ENCODE results near the gene ZNF718.
"Not testable (repeated sequence)": the region's sequence is repeated elsewhere in the genome, so short reads cannot be mapped to it uniquely, and the experiment has no call there.

ZNF718 gene

DNA sequence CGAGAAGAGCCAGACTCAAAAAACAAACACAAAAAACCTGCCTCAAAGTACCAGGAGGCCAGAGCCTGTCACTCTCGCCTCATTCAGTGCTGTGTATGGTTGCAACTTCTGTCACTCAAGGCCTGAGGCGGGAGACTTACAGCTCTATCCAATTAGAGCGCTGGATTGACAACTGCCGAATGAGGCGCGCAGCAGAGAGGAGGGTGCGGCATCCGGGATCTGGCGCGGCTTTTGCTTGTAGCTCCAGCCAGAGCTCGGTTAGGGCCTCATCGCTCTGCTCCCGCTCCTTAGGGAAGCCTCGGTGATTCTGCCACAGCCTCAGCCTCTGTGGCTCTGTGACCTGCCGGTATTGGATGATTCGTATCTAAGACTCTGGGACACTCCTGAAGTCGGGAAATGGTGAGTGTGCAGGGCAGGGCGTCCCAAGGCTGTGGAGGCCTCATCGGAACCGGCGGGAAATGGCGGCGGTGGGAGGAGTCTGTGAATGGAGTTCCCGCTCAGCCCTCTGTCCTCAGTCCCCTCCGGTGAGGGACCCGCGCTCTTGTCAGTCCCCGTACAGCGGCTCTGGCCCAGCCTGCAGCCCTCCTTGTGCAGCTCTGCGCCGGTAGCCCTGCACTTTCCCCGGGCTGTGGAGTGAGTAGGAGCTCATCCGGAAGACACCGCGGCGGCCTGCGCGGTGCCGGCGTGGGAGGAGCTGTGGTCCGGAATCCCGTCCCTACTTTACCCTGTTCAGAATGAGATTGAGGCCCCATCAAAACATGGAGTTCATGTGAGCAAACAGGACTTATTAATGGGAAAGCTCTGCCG, at the start of gene ZNF718:
TSS of gene ZNF718 (plus strand) at position 227 of the 807 bp plus-strand sequence. CDS start at position 397, 170 bp downstream.
- DNase-seq (ENCODE audit: low read depth) = peak; percentile 87

DNA sequence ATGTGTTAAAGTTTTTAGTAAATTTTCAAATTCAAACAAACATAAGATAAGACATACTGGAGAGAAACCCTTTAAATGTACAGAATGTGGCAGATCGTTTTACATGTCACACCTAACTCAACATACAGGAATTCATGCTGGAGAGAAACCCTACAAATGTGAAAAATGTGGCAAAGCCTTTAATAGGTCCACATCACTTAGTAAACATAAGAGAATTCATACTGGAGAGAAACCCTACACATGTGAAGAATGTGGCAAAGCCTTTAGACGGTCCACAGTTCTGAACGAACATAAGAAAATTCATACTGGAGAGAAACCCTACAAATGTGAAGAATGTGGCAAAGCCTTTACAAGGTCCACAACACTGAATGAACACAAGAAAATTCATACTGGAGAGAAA, 38.4 kb upstream of the ZNF718 start:
- no peak for DNase-seq (ENCODE audit: low read depth)

DNA sequence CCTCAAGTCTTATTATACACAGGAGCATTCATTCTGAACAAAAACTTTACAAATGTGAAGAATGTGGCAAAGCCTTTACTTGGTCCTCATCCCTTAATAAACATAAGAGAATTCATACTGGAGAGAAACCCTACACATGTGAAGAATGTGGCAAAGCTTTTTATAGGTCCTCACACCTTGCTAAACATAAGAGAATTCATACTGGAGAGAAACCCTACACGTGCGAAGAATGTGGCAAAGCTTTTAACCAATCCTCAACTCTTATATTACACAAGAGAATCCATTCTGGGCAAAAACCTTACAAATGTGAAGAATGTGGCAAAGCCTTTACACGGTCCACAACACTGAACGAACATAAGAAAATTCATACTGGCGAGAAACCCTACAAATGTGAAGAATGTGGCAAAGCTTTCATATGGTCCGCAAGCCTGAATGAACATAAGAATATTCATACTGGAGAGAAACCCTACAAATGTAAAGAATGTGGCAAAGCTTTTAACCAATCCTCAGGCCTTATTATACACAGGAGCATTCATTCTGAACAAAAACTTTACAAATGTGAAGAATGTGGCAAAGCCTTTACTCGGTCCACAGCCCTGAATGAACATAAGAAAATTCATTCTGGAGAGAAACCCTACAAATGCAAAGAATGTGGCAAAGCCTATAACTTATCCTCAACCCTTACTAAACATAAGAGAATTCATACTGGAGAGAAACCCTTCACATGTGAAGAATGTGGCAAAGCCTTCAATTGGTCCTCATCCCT, 37.6 kb upstream of the ZNF718 start:
- DNase-seq (ENCODE audit: low read depth) = not testable (repeated sequence)

DNA sequence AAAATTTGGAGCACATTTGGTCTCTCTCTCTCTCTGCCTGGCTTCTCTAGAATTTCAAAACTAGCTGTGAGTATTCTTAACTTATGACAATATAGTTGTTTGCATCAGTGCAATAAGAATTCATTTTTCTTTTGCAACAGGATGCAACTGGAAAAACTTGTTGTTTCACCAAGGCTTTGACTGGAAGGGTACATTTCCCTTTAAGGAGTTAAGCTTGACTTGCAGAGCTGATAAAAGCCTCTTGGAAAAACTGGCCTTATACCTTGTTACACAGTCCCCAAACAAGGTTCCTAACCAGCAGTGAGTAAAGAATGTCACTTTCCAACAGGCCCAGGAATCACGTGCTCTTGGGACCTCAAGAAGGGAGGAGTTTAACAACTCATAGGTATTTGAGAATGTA, 25.9 kb upstream of the ZNF718 start:
- DNase-seq (ENCODE audit: low read depth) = no peak

DNA sequence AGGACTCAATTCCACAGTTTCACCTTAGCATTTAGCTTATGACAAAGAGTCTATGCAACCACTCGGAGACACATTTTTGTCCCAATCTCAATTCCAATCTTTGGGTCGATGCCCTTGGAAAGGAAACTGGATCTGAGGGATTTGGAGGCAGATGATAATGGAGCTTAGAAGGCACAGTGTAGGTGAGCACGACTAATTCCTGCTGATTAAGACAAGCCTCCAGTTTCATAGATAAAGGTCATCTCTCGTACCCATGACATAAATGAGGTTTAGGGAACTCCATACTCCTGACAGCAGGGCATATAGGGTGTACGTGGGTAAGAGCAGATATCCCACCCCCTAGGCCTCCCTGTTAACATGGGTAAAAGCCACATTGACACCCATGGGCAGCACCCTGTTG, 24.4 kb upstream of the ZNF718 start:
- no peak for DNase-seq (ENCODE audit: low read depth)

DNA sequence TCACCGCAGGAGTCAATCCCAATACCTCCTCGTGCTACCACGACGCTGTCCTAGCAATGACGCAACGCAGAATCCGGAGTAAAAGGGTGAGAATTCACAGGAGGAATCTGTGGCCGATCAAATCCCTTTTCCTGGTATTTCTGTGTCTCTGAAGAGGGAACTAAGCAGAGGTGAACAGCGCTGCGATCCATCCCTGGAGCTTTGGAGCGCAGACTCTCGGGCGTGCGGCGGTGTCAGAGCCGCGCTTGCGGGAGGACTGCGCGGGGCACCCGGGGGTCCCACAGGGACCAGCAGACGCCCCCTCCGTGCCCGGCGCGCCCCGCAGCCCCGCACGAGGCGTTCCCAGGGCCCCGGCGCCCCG, 17.2 kb upstream of the ZNF718 start:
- DNase-seq (ENCODE audit: low read depth) = no peak

DNA sequence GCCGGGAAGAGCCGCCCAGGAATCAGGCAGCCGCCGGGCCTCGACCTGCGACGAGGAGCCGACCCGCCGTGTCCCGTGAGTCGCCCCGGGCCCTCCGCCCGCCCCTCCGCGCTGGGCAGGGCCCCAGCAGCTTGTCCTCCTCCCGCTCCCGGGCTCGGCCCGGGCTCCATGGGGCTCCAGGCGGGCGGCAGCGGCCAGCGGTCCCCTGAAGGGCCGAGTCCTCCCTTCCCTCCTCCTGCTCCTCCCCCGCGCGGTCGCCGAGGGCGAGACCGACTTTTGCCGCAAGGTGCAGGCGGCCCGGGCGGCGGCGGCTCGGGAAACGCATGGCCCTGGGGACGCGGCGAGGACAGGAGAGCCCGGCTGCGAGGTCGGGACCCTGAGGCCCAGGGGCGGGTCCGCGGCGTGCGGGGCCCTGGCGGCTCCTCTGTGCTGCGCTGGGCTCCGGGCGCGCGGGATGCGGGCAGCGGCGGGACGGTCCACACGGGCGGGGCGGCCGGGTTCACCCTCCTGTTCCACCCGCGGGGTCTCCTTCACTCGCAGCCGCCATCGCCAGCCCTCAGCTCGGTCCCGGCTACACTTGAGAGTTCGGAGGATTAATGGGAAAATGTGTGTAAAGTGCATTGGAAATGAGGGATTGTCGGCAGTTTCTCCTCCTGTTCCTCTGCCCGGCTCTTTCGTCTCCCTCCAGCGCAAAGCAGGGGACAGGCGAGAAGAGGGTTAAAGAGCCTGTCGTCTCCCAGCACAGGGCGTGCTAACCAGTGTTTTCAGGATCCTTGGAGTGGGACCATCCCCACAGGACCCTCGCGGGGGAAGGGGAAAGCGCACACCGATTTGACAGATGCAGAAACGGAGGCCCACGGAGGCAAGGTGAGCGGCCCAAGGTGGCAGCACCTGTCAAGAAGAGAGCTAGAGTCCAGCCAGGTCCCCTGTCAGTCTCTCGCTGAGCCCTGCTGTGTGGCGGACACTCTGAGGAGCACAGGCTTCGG, 16.6 kb upstream of the ZNF718 start:
- DNase-seq (ENCODE audit: low read depth) = no peak

DNA sequence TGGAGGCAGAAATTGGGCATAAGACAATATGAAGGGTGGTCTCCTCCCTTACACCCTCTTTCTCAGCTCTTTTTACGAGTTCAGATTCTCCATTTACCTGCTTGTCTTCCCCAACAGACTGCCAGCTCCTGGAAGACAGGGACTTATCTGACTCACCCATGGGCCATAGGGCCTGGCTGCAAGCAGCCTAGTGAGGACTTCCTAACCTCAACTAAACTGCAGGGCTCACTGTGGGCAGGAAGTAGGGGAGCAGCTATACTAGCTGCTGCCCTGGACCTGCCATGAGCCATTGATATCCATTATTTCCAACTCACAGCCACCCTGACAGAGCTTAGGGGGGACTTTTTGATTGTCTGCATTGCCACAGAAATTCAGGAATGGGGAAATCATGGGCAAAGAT, 11.5 kb upstream of the ZNF718 start:
- DNase-seq (ENCODE audit: low read depth) = no peak

DNA sequence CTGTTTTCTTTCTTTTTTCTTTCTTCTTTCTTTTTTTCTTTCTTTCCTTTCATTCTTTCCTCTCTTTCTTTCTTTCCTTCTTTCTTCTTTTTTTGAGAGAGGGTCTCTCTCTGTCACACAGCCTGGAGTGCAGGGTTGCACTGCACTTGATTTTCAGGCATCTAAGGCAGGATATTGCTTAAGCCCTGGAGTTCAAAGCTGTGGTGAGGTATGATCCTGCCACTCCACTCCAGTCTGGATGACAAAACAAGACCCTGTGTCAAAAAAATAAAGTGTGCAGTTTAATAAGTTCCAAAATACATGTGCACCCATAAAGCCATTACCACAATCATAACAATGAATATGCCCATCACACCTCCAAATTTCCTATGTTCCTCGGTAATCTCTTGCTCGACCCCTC, 10.6 kb upstream of the ZNF718 start:
- no peak for DNase-seq (ENCODE audit: low read depth)

DNA sequence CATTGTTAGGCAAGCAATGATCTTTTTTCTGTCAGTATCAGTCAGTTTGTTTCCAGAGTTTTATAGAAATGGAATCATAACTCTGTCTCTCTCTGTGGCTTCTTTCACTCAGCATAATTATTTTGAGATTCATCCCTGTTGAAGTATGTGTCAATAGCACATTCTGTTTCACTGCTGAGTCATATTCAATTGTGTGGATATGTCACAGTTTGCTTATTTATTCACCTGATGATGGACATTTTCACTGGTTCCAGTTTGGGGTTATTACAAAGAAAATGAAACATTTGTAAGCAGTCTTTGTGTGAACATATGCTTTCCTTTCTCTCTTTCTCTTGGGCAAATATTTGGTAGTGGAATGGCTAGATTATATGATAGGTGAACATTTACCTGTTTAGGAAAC, 10.2 kb upstream of the ZNF718 start:
- DNase-seq (ENCODE audit: low read depth) = no peak

DNA sequence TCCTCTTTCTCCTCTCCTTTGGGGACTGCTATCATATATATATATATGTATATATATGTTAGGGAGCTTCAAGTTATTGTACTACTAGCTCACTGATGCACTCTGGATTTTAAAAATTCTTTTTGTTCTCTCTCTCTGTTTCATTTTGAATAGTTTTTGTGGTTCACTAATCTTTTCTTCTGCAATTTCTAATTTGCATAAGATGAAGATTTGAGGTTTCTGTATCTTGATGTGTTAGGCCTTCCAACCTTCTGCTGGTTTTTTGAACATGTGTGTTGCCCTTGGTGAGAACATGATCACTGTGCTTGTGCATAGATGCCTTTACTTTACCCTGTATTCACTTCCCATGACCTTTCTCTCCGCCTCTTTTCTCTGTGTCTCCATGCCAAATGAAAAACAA, 7.8 kb upstream of the ZNF718 start:
- DNase-seq (ENCODE audit: low read depth) = no peak

DNA sequence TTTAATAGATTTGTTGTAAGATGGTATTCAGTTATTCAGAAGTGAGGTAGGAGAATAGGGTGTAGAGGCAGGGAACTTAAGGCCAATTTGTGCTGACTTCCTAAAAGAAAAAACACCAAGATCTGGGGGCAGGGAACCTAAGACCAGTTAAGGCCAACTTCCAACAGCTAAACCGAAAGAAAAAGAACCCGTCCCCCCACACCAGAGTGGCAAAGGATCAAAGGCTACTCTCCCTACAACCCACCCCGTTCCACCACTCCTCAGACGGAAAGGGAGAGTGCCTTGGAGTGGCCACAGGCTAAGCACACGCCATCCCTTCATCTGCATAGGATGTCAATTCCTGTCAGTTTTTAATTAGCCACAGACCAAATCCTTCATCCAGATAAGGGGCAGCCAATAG, 3.7 kb upstream of the ZNF718 start:
- DNase-seq (ENCODE audit: low read depth) = no peak

DNA sequence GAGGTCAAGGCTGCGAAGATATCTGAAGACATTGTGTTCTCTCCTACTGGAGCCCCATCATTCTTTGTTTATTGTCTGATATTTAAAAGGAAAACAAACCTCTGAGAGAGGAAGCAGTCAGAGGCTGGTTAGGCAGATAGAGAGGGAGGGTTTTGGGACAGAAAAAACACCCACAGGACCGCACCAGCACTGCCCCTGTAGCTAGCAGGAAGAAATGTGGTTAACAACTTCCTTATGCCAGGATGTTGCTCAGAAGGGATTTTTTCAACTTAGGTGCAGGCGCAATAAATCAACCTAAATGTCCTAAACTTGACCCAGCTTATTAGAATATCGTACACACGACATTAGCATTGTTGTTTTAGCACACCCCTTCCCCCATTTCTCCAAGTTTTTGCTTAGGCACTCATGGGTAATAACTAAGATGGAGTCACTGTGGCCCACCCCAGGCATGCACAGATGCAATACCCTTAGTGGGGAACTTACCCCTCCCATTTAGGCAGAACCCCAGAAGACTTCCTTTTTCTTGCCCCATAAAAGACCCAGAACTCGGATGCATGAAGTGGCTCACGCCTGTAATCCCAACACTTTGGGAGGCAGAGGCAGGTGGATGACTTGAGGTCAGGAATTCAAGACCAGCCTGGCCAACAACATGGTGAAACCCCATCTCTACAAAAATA, 2.8 kb upstream of the ZNF718 start:
- no peak for DNase-seq (ENCODE audit: low read depth)

DNA sequence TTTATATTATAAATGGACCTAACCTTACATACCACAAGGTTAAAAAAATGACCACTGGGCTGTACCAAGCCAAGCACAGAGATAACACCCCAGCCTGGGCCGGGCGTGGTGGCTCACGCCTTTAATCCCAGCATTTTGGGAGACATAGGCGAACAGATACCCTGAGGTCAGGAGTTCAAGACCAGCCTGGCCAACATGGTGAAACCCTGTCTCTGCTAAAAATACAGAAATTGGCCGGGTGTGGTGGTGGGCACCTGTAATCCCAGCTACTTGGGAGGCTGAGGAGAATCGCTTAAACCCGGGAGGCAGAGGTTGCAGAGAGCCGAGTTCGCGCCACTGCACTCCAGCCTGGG, 403 bp upstream of the ZNF718 start:
- DNase-seq (ENCODE audit: low read depth) = not testable (repeated sequence)

DNA sequence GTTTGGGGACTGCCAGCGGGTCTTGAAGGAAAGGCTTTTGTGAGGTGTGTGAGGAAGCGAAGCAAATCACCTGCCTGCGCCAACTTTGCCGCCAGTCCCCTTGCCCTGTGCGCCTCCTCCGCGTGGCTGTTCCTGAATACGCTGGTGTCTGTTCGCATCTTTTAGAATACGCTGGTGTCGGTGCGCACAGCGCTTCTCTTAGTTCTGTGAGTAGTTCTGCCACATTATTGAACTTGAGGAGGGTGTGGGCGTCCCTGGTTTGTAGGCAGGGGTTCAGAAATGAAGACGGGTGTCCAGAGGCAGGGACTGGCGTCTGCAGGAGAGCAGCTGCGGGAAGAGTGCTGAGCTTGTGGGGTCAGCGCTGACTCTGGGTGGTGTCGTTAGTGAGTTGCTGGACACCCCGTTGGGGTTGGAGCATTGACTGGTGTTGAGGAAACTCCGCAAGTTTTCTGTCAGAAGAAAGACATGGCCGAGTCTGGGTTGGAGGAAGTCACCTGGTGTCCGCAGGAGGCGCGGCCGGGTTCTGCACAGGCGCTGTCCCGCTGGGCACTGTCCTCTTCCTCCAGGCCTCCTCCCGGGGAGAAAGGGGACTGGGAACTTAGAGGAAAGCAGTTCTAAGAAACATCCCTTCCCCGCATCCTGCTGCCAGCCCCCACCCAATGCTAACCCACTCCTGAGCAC, 930 bp downstream of the ZNF718 start:
- peak; percentile 18 for DNase-seq (ENCODE audit: low read depth)

DNA sequence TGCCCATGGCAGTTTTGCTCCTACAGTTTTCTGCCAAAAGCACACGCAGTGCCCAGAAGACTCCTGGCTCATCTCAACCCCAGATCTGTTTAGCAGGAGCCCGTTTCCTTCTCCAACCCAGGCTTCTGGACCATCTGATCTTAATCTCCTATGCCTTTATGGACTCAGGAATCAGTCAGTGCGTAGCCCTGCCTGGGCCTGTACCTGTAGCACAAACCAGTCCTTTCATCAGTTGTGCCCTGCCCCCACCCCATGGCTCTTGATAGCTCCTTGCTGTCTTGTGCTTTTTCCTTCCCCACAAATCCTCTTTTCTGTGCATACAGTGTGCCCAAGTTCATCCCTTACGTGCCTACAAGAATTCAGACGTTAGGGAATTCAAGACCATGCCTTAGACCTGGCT, 1.5 kb downstream of the ZNF718 start:
- no peak for DNase-seq (ENCODE audit: low read depth)

DNA sequence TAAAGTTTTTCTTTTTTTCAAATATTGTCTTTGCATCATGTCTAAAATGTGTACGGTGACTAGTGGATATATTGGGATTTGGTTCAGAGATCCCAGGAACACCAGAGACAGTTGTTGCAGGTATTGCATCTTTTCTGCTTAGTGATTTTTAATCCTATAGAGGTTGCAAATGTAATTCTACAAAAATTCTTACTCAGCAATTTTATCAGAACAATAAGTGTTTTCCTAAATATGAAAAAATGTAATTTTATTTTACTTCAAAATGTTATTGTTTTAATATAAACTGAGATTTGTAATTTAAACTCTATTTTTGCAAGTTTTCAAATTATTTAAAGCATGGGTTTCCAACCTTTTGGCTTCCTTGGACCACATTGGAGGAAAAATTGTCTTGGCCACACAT, 8.2 kb downstream of the ZNF718 start:
- no peak for DNase-seq (ENCODE audit: low read depth)

DNA sequence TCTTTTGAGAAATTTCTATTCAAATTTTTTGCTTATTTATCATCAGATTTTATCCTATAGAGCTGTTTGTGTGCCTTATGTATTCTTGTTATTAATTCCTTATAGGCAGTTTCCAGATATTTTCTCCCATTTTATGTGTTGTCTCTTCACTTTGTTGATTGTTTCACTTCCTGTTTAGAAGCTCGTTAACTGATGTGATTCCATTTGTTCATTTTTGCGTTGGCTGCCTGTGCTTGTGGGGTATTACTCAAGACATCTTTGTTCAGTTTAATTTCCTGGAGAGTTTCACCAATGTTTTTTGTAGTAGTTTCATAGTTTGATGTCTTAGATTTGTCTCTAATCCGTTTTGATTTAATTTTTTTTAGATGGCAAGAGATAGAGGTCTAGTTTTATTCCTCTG, 14.6 kb downstream of the ZNF718 start:
- no peak for DNase-seq (ENCODE audit: low read depth)

DNA sequence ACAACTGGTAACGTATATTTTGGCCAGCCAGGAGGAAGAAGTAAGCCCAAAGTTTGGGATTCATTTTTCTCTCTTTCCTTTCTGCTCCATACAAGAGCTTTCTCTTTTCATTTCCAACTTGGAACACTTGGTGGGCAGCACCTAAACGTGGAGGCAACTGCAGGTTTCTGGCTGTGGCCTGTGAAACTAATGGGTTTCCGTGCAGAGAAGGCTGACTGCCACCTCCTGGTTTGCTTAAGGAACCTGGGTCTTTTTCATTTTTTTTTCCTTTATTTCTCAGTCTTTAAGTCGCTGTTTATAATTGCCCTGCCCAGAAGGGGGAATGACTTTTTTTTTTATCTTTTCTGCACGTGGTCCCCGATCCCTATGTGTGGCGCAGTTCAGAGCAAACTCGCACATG, 15.4 kb downstream of the ZNF718 start:
- no peak for DNase-seq (ENCODE audit: low read depth)

DNA sequence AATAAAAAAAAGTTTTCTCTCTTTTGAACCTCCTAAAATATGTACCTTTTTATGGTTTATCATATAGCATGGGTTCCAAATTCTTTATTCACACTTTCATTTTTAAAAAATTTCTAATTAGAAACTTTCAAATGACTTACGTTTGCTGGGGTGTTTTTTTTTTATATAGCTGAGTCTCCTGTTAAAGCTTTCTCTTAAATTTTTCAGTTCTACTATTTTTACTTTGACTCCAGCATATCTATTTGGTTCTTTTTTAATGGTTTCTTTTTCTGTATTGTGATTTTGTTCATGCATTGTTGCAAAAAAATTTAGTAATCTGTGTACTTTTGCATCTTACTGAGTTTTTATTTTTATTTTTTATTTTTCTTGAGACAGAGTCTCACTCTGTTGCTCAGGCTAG, 22.3 kb downstream of the ZNF718 start:
- DNase-seq (ENCODE audit: low read depth) = no peak

DNA sequence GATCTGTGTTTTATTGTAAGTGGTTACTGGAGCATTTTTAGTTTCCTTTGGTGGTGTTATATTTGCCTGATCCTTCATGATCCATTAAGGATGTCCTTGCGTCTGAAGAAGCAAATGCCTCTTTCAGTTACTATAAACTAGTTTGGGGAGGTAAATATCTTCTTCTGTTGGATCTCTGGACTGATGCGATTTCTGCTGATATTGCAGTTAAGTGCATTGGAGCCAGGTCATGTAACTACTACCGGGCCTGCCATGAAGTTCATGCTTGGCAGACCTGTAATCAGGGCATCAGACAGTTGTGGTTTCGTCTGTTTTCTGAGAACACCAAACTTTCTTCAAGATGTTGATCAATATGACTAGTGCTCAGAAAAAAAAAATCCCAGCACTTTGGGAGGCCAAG, 22.9 kb downstream of the ZNF718 start:
- no peak for DNase-seq (ENCODE audit: low read depth)

Measured in activated T-cell treated with anti-CD3 and anti-CD28 coated beads for 48 hours (primary cell).